Measurements from ENCODE around the gene UTP14C.

Gene UTP14C, protein sequence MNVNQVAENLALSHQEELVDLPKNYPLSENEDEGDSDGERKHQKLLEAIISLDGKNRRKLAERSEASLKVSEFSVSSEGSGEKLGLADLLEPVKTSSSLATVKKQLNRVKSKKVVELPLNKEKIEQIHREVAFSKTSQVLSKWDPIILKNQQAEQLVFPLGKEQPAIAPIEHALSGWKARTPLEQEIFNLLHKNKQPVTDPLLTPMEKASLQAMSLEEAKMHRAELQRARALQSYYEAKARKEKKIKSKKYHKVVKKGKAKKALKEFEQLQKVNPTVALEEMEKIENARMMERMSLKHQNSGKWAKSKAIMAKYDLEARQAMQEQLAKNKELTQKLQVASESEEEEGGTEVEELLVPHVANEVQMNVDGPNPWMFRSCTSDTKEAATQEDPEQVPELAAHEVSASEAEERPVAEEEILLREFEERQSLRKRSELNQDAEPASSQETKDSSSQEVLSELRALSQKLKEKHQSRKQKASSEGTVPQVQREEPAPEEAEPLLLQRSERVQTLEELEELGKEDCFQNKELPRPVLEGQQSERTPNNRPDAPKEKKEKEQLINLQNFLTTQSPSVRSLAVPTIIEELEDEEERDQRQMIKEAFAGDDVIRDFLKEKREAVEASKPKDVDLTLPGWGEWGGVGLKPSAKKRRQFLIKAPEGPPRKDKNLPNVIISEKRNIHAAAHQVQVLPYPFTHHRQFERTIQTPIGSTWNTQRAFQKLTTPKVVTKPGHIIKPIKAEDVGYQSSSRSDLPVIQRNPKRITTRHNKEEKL

DNA sequence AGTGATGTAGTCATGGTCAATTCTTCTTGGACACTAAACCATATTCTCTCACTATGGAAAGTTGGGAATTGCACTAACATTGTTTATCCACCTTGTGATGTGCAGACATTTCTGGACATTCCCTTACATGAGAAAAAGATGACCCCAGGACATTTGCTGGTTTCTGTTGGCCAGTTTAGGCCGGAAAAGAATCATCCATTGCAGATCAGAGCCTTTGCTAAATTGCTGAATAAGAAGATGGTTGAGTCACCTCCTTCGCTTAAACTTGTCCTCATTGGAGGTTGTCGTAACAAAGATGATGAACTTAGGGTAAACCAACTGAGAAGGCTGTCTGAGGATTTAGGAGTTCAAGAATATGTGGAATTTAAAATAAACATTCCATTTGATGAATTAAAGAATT is at the start of gene UTP14C:
UTP14C (plus strand) TSS at position 211 of the 400 bp plus-strand sequence. CDS start 4,114 bp downstream, outside the sequence.
- in situ Hi-C loops (cut with HindIII; ENCODE audit: low sequenced_read_pairs): no loop called here

GRCh38 chr13:51976423-51976822 is 48.1 kb upstream of the UTP14C start:
- in situ Hi-C loops (cut with HindIII; ENCODE audit: low sequenced_read_pairs): loop anchor here (5.0 kb wide), 1 partner anchor 79 kb away; no protein-coding TSS in a partner anchor

DNA sequence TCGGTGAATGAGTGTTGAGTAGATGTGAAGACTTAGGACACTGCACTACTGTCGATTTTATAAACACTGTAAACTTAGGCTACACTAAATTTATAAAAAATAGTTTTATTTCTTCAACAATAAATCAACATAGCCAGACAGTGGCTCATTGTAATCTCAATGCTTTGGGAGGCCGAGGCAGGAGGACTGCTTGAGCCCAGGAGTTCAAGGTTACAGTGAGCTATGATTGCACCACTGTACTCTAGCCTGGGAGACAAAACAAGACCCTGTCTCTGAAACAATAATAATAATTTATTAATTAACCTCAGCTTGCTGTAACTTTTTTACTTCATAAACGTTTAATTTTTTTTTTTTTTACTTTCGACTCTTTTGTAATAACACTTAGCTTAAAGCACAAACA is 47.6 kb upstream of the UTP14C start:
- in situ Hi-C loops (cut with HindIII; ENCODE audit: low sequenced_read_pairs): loop anchor here (5.0 kb wide), 1 partner anchor 80 kb away; no protein-coding TSS in a partner anchor

DNA sequence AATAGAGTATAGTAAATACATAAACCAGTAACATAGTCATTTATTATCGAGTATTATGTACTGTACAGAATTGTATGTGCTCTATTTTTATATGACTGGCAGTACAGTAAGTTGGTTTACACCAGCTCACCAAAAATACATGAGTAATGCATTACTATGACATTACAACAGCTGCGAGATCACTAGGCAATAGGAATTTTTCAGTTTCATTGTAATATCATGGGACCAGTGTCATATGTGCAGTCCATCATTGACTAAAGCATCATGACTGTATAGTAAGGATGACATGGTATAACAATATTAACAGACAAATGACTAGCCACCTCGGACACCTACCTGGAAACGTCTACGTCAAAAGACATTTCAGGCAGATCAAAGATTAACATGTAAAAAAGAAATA is 46.9 kb upstream of the UTP14C start:
- in situ Hi-C loops (cut with HindIII; ENCODE audit: low sequenced_read_pairs): loop anchor here (5.0 kb wide), 1 partner anchor 80 kb away; no protein-coding TSS in a partner anchor

DNA sequence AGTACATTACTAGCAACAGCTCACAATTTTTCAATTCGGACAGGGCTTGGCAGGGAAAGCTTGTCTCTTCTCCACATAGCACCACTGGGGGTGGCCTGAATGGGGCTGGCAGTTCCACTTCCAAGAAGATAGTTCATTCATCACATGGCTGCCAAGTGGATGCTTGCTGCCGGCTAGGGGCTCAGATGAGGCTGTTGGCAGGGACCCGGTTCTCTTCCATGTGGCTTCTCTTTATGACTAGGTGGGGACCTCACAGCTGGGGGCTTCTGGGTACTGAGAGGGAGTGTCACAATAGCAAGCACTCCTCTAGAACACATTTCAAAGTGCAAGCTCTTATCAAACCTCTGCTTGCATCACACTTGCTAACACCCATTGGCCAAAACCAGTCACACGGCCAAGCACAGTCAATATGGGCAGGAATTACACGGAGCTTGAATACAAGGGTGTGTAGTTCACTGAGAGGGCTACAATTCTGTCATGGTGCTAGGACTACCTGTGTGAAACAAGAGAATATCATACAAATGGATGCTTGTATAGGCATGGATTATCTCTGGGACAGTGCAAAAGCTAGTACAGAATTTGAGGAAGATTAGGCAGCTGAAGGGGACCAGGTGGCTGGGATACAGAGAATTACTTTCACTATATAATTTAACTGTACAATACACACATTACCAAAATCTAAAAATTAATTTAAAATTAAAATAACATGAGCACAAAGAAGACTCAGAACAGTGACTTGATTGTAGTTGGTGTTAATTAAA is 45.5 kb upstream of the UTP14C start:
- in situ Hi-C loops (cut with HindIII; ENCODE audit: low sequenced_read_pairs): loop anchor here (5.0 kb wide), 1 partner anchor 82 kb away; no protein-coding TSS in a partner anchor

DNA sequence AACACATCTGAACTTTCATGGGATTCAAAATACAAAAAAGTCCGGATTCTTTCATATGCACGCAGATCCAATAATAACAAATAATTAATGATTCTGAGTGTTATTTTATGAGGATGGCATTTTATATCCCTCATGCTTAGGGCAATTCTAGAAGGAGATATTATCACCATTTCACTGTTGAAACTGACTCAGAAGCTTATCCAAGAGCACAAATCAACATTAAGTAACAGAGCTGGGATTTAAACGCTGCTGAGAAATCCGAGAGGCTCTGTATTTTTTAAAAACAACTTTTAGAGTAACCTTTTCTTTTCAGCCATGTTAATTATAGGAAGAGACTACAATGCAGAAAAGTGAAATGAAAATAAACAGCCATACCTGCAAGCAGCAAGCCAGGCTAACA is 43.6 kb upstream of the UTP14C start:
- in situ Hi-C loops (cut with HindIII; ENCODE audit: low sequenced_read_pairs): loop anchor here (5.0 kb wide), 1 partner anchor 106 kb away; no protein-coding TSS in a partner anchor

- in situ Hi-C loops (cut with HindIII; ENCODE audit: low sequenced_read_pairs): loop anchor here (5.0 kb wide), 1 partner anchor 106 kb away; no protein-coding TSS in a partner anchor
Measured at GRCh38 chr13:51981355-51981754, 43.1 kb upstream of the UTP14C start.

GRCh38 chr13:51983292-51983691 is 41.2 kb upstream of the UTP14C start:
- in situ Hi-C loops (cut with HindIII; ENCODE audit: low sequenced_read_pairs): loop anchor here (5.0 kb wide), 1 partner anchor 104 kb away; no protein-coding TSS in a partner anchor

DNA sequence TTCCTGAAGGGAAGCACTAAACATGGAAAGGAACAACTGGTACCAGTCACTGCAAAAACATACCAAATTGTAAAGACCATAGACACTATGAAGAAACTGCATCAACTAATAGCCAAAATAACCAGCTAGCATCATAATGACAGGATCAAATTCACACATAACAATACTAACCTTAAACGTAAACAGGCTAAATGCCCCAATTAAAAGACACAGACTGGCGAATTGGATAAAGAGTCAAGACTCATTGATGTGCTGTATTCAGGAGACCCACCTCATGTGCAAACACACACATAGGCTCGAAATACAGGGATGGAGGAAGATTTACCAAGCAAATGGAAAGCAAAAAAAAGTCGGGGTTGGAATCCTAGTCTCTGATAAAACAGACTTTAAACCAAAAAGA is 39.6 kb upstream of the UTP14C start:
- in situ Hi-C loops (cut with HindIII; ENCODE audit: low sequenced_read_pairs): loop anchor here (5.0 kb wide), 1 partner anchor 102 kb away; no protein-coding TSS in a partner anchor

DNA sequence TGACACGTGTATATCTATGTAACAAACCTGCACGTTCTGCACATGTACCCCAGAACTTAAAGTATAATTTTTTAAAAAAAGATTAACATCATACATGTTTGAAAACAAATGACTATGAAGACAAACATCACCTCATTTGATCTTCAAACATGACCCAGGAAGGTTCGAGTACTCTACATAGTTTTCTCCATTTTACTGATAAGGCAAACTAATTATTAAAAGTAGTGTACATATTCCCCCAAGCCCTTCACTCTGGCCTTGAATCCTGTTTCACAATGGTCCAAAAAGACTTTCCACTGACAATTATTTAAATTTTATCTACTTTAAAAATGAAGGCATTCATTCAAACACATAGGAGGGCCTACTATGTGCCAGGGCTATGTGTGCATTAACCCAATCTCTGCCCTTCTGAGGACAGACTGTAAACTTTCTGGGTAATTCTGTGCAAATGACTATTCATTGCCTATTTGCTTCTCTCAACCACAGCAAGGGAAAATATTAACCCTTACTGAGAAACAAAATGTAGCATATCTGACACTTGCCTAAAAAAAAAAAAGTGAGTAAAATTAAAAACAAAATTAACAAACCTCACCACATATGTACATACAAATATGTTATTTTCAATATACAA is 35.4 kb upstream of the UTP14C start:
- in situ Hi-C loops (cut with HindIII; ENCODE audit: low sequenced_read_pairs): no loop called here

DNA sequence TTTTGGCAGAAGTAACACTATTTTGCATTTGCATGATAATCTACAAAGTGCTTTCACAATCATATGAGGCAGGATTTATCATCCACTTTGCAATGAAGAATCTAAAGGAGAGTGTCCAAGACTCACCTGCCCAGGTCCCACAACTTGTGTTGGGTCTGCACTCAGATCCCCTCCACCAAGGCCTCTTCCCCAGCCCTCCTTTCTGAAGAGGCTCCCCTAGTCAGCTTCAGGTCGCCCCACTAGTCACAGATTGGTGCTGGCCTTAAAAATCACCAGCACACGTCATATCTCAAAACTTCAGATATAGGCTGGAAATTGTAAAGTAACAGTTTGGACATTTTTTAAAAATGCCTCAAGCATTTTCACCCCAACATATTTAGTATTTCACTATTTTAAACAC is 30.8 kb upstream of the UTP14C start:
- in situ Hi-C loops (cut with HindIII; ENCODE audit: low sequenced_read_pairs): no loop called here

GRCh38 chr13:51995677-51996551 is 28.6 kb upstream of the UTP14C start:
- in situ Hi-C loops (cut with HindIII; ENCODE audit: low sequenced_read_pairs): no loop called here

GRCh38 chr13:51996641-51997040 is 27.9 kb upstream of the UTP14C start:
- in situ Hi-C loops (cut with HindIII; ENCODE audit: low sequenced_read_pairs): no loop called here

DNA sequence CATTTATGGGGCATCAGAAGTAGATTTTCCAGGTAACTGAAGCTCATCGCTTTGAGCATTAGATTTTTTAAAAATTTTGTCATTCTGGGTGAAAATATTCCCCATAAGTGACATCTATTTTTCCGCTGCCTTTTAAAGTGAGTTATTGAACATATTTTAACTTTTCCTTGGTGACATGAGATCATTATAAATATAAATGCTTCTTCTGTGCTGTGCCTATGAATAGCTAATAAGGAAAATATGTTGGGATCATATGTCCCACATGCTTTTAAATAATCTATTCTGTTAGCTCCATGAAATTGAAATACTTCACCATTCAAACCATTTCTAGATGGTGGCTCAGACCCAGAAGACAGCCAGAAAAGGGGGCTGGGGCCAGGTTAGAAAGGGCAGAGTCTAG is 27.3 kb upstream of the UTP14C start:
- in situ Hi-C loops (cut with HindIII; ENCODE audit: low sequenced_read_pairs): no loop called here

- in situ Hi-C loops (cut with HindIII; ENCODE audit: low sequenced_read_pairs): no loop called here
Measured at GRCh38 chr13:51997641-51998330, 26.7 kb upstream of the UTP14C start.

GRCh38 chr13:51998723-51999509 is 25.6 kb upstream of the UTP14C start:
- in situ Hi-C loops (cut with HindIII; ENCODE audit: low sequenced_read_pairs): no loop called here

GRCh38 chr13:51999510-51999911 is 25.0 kb upstream of the UTP14C start:
- in situ Hi-C loops (cut with HindIII; ENCODE audit: low sequenced_read_pairs): no loop called here

- in situ Hi-C loops (cut with HindIII; ENCODE audit: low sequenced_read_pairs): no loop called here
Measured at GRCh38 chr13:51999921-52000320, 24.6 kb upstream of the UTP14C start.

Measured in endothelial cell of hepatic sinusoid (primary cell).